ENCODE measurements around the gene SPRED1.

SPRED1 gene

GRCh38 chr15:38238311-38238710 is 14.3 kb upstream of the SPRED1 start:
- Histone ChIP-seq H4K20me1 (ENCODE audit: control insufficient read depth, insufficient read depth, low read depth, low read length) (no peaks in the 10 kb centered on the region), H3K27me3 (ENCODE audit: control insufficient read depth, low read length) (no peaks in the 10 kb centered on the region), H3K27ac (ENCODE audit: low read depth, low read length) (no peak overlapping the region), H3K9me2 (replicated peaks; ENCODE audit: control insufficient read depth, low read length) (no peaks in the 10 kb centered on the region), H3K4me1 (ENCODE audit: control insufficient read depth, low read length) (peaks cover 20% of the 10 kb centered on the region), H3K4me3 (ENCODE audit: low read length) (no peak overlapping the region), H3K36me3 (ENCODE audit: control insufficient read depth, low read length) (no peaks in the 10 kb centered on the region), H3K4me2 (ENCODE audit: low read length) (no peak overlapping the region), H3K9me3 (ENCODE audit: control insufficient read depth, insufficient read depth, low read length) (no peaks in the 10 kb centered on the region), H3K79me2 (ENCODE audit: control insufficient read depth, low read length) (no peaks in the 10 kb centered on the region), H3F3A (ENCODE audit: control insufficient read depth, insufficient read depth) (no peaks in the 10 kb centered on the region)
- TF ChIP-seq CTCF (IDR thresholded peaks at IDR 0.05; ENCODE audit: low read depth, low read length, poor library complexity, severe bottlenecking) (no peak), EZH2phosphoT487 (IDR thresholded peaks at IDR 0.05; ENCODE audit: borderline replicate concordance, low read length) (no peak)

DNA sequence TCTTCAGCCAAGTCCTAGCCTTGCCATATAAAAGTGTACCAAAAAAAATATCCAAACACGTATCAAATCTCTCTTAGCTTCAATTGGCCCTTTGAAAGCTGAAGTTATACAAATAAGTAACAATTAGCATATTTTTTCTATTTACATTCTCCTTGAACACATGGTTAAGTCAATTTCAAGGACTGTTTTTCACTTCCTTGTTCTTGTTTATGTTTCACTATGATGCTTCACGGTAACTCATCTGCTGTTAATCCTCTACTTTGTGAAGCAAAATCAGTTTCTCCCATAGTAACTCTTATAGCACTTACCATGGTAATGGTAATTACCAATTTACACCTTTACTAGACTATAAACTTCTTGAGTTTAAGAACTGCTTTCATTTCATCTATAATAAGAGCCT is 10.6 kb upstream of the SPRED1 start:
- Histone ChIP-seq H3K4me2 (ENCODE audit: low read length) (peak overlapping the region; percentile 25), H3K79me2 (ENCODE audit: control insufficient read depth, low read length) (no peaks in the 10 kb centered on the region), H3K9me3 (ENCODE audit: control insufficient read depth, insufficient read depth, low read length) (no peaks in the 10 kb centered on the region), H3K4me3 (ENCODE audit: low read length) (no peak overlapping the region), H3F3A (ENCODE audit: control insufficient read depth, insufficient read depth) (no peaks in the 10 kb centered on the region), H4K20me1 (ENCODE audit: control insufficient read depth, insufficient read depth, low read depth, low read length) (no peaks in the 10 kb centered on the region), H3K9me2 (replicated peaks; ENCODE audit: control insufficient read depth, low read length) (no peaks in the 10 kb centered on the region), H3K36me3 (ENCODE audit: control insufficient read depth, low read length) (no peaks in the 10 kb centered on the region), H3K27me3 (ENCODE audit: control insufficient read depth, low read length) (no peaks in the 10 kb centered on the region), H3K4me1 (ENCODE audit: control insufficient read depth, low read length) (peaks cover 21% of the 10 kb centered on the region), H3K27ac (ENCODE audit: low read depth, low read length) (no peak overlapping the region)
- TF ChIP-seq CTCF (IDR thresholded peaks at IDR 0.05; ENCODE audit: low read depth, low read length, poor library complexity, severe bottlenecking) (no peak), EZH2phosphoT487 (IDR thresholded peaks at IDR 0.05; ENCODE audit: borderline replicate concordance, low read length) (no peak)

DNA sequence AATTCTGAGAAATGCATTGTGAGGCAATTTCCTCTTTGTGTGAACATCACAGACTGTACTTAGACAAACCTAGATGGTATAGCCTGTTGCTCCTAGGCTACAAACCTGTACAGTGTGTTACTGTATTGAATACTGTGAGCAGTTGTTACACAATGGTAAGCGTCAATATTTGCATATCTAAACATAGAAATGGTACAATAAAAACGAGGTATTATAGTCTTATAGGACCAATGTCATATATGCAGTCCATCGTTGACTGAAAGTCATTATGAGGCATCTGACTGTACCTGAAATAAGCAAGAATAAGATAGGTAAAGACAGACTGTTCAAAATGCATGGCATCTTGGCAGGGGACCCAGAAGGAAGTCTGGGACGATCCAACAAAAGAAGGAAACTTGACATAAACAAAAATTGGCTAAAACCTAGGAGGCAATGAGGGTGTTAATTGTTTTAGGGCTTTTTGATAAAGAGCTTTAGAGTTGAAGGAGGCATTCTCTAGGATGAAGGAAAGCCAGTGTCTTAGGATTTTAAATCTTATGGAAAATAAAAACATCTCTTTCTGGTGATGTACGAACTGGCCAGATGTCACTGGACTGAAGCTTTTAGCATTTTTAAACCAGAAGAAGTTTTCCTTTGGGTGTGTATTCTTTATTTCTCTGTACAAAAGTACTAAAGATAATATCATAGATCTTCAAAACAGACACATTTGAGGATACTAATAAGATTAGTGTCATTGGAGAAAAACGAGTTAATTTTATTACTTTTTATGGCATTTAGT is 9.2 kb upstream of the SPRED1 start:
- Histone ChIP-seq H3K36me3 (ENCODE audit: control insufficient read depth, low read length) (no peaks in the 10 kb centered on the region), H3K4me2 (ENCODE audit: low read length) (no peak overlapping the region), H3K4me3 (ENCODE audit: low read length) (no peak overlapping the region), H3K27ac (ENCODE audit: low read depth, low read length) (no peak overlapping the region), H3K9me3 (ENCODE audit: control insufficient read depth, insufficient read depth, low read length) (no peaks in the 10 kb centered on the region), H3K9me2 (replicated peaks; ENCODE audit: control insufficient read depth, low read length) (no peaks in the 10 kb centered on the region), H3K27me3 (ENCODE audit: control insufficient read depth, low read length) (peaks cover 4% of the 10 kb centered on the region), H3F3A (ENCODE audit: control insufficient read depth, insufficient read depth) (no peaks in the 10 kb centered on the region), H4K20me1 (ENCODE audit: control insufficient read depth, insufficient read depth, low read depth, low read length) (no peaks in the 10 kb centered on the region), H3K4me1 (ENCODE audit: control insufficient read depth, low read length) (peaks cover 15% of the 10 kb centered on the region), H3K79me2 (ENCODE audit: control insufficient read depth, low read length) (no peaks in the 10 kb centered on the region)
- TF ChIP-seq EZH2phosphoT487 (IDR thresholded peaks at IDR 0.05; ENCODE audit: borderline replicate concordance, low read length) (no peak), CTCF (IDR thresholded peaks at IDR 0.05; ENCODE audit: low read depth, low read length, poor library complexity, severe bottlenecking) (no peak)
